Activated CD4-positive, alpha-beta T cell treated with anti-CD3 and anti-CD28 coated beads, Interleukin-2, Interleukin-4, amounts not matched to agents 100 ng/mL and 50 ng/mL, durations not matched to agents 16 hours and 8 hours (primary cell): ENCODE measurements around the gene ASH1L.
"Not testable (repeated sequence)": the region's sequence is repeated elsewhere in the genome, so short reads cannot be mapped to it uniquely, and the experiment has no call there.

Source experiments
- DNase-seq: peaks from one replicate; pipeline ENCODE4 v3.0.0-alpha.2; 2020; ENCODE audit warnings: low spot score

ASH1L gene, protein sequence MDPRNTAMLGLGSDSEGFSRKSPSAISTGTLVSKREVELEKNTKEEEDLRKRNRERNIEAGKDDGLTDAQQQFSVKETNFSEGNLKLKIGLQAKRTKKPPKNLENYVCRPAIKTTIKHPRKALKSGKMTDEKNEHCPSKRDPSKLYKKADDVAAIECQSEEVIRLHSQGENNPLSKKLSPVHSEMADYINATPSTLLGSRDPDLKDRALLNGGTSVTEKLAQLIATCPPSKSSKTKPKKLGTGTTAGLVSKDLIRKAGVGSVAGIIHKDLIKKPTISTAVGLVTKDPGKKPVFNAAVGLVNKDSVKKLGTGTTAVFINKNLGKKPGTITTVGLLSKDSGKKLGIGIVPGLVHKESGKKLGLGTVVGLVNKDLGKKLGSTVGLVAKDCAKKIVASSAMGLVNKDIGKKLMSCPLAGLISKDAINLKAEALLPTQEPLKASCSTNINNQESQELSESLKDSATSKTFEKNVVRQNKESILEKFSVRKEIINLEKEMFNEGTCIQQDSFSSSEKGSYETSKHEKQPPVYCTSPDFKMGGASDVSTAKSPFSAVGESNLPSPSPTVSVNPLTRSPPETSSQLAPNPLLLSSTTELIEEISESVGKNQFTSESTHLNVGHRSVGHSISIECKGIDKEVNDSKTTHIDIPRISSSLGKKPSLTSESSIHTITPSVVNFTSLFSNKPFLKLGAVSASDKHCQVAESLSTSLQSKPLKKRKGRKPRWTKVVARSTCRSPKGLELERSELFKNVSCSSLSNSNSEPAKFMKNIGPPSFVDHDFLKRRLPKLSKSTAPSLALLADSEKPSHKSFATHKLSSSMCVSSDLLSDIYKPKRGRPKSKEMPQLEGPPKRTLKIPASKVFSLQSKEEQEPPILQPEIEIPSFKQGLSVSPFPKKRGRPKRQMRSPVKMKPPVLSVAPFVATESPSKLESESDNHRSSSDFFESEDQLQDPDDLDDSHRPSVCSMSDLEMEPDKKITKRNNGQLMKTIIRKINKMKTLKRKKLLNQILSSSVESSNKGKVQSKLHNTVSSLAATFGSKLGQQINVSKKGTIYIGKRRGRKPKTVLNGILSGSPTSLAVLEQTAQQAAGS (N-terminal part only)

GRCh38 chr1:155562581-155563376 lies at the start of gene ASH1L:
Gene ASH1L (minus strand): TSS chr1:155562803. CDS start chr1:155521519, 41,284 bp downstream.
- peak; percentile 93 for DNase-seq

GRCh38 chr1:155610257-155610647 lies 47.6 kb upstream of the ASH1L start:
- not testable (repeated sequence) for DNase-seq

GRCh38 chr1:155609515-155610256 lies 47.1 kb upstream of the ASH1L start, which contains the start of gene MSTO1:
Gene MSTO1 (plus strand): TSS chr1:155610218. CDS start chr1:155610249, 31 bp downstream.
- peak; percentile 98 for DNase-seq

DNA sequence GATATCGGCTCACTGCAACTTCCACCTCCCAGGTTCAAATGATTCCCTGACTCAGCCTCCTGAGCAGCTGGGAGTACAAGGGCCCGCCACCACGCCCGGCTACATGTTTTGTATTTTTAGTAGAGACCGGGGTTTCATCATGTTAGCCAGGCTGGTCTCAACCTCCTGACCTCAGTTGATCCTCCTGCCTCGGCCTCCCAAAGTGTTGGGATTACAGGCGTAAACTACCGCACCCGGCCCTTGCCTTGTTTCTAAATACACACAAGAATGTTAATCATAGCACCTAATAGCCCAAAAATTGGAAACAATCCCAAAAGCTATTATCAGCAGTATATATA lies 46.3 kb upstream of the ASH1L start:
- DNase-seq, result no peak

DNA sequence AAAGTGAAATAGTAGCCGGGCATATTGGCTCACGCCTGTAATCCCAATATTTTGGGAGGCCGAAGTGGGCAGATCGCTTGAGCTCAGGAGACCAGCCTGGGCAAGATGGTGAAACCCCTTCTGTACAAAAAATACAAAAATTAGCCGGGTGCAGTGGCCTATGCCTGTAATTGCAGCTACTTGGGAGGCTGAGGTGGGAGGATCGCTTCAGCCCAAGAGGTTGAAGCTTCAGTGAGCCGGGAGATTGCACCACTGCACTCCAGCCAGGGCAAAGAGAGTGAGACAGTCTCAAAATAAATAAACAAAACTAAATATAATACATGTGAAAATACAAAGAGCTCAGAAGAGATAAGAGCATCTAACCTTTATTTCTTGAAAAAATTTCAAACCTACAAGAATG lies 45.1 kb upstream of the ASH1L start:
- no peak for DNase-seq

DNA sequence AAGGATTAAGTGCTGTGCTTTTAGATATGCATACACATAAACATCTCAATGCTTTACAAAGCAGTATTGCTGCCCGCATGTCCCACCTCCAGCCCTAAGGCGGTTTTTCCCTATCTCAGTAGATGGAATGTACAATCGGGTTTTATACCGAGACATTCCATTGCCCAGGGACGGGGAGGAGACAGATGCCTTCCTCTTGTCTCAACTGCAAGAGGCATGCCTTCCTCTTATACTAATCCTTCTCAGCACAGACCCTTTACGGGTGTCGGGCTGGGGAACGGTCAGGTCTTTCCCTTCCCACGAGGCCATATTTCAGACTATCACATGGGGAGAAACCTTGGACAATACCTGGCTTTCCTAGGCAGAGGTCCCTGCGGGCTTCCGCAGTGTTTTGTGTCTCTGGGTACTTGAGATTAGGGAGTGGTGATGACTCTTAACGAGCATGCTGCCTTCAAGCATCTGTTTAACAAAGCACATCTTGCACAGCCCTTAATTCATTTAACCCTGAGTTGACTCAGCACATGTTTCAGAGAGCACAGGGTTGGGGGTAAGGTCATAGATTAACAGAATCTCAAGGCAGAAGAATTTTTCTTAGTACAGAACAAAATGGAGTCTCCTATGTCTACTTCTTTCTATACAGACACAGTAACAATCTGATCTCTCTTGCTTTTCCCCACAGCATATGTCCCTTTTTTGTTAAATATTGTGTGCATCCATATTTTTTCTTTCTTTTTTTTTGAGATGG lies 37.4 kb upstream of the ASH1L start:
- DNase-seq, result not testable (repeated sequence)

DNA sequence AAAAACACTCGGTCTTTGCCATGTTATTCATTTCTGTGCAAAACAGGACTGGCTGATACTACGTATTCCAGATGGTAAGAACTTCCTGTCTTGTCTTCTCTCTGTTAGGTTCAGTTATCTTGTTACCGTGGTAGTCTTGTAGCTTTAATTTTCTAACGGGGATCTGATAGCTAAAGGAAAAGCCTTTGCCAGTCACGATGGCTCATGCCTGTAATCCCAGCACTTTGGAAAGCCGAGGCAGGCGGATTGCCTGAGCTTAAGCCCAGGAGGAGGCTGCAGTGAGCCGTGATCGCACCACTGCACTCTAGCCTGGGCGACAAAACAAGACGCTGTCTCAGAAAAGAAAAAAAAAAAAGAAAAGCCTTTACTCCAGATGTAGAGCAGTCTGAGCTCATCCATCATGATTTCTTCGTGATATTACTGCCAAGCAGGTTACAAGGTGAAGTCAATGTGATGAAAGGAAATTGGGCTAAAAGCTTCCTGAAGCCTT lies 36.3 kb upstream of the ASH1L start:
- DNase-seq, result no peak

DNA sequence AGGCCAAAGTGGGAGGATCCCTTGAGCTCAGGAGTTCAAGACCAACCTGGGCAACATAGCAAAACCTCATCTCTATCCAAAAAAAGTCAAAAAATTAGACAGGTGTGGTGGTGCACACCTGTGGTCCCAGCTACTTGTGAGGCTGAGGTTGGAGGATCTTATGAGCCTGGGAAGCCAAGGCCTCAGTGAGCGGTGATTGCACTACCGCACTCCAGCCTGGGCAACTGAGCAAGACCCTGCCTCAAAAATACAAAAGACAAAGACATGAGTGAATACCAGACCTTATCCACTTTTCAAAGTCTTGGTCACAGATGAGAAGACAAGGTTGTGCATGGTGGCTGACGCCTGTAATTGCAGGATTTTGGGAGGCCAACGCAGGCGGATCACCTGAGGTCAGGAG lies 34.3 kb upstream of the ASH1L start:
- DNase-seq, result no peak

GRCh38 chr1:155595877-155596474 lies 33.4 kb upstream of the ASH1L start:
- DNase-seq, result not testable (repeated sequence)

GRCh38 chr1:155591770-155592169 lies 29.2 kb upstream of the ASH1L start:
- peak; percentile 58 for DNase-seq

- not testable (repeated sequence) for DNase-seq
These were observed 28.1 kb upstream of the ASH1L start for GRCh38 chr1:155590516-155591247.

DNA sequence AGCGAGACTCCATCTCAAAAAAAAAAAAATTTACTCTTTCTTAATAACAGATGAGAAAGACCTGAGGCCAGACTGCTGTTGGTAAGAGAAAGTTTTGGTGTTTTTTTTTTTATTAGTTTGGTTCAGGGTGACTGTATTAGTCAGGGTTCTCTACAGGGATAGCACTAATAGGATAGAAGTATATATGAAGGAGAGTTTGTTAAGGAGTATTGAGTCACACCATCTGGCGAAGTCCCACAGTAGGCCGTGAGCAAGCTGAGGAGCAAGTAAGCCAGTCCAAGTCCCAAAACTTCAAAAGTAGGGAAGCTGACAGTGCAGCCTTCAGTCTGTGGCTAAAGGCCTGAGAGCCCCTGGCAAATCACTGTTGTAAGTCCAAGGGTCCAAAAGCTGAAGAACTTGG lies 26.7 kb upstream of the ASH1L start:
- not testable (repeated sequence) for DNase-seq

- DNase-seq, result not testable (repeated sequence)
These were observed 21.2 kb upstream of the ASH1L start for GRCh38 chr1:155583846-155584245.

- not testable (repeated sequence) for DNase-seq
These were observed 13.0 kb upstream of the ASH1L start for GRCh38 chr1:155575608-155576007.

DNA sequence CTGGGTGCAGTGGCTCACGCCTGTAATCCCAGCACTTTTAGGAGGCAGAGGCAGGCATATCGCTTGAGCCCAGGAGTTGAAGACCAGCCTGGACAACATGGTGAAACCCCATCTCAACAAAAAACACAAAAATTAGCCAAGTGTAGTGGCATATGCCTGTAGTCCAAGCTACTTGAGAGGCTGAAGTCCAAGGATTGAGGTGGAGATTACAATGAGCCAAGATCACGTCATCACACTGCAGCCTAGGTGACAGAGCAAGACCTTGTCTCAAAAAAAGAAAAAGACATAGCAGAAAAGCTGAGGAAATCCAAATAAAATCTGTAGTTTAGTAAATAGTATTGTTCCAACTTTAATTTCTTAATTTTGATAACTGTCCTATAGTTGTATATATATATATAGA lies 11.5 kb upstream of the ASH1L start:
- no peak for DNase-seq

GRCh38 chr1:155570593-155570990 lies 8.0 kb upstream of the ASH1L start:
- DNase-seq, result no peak

- no peak for DNase-seq
These were observed 7.5 kb upstream of the ASH1L start for GRCh38 chr1:155569988-155570592.

- DNase-seq, result not testable (repeated sequence)
These were observed 897 bp upstream of the ASH1L start for GRCh38 chr1:155563377-155564022.
